Heart left ventricle (tissue), 16 donors: Measurements from ENCODE around the gene ZNF488. TPM values are rescaled to one million over a fixed set of nuclear protein-coding genes. Genes with fewer than 3 reads are reported as not detected.

Experiments used
- ATAC-seq, 4 donors: fragments of 200-7000 bp; cut with Tn5 transposase; one replicate each; pipeline ENCODE4 v1.9.1; 2020 to 2022; ENCODE audit warnings: moderate library complexity in 4 of 4, mild to moderate bottlenecking in 3 of 4, moderate number of reproducible peaks in 1 of 4
- DNase-seq, 5 donors: peaks; one replicate each; pipeline ENCODE4 v3.0.0-alpha.2; 2020
- H3K27ac ChIP-seq, 12 donors: fragments of 200-600 bp; sonication (generic) in 4 of 12; one replicate each; pipeline versions ENCODE4 v1.5.0 to v1.8.0; 2016 to 2022; ENCODE audit warnings: mild to moderate bottlenecking in 2 of 12
- H3K27me3 ChIP-seq, 9 donors: fragments of 200-600 bp; sonication (generic) in 2 of 9; one replicate each; pipeline versions ENCODE4 v1.5.1 to v1.8.0; 2016 to 2022; ENCODE audit warnings: mild to moderate bottlenecking in 3 of 9
- H3K36me3 ChIP-seq, 9 donors: fragments of 200-600 bp; sonication (generic) in 2 of 9; one replicate each; pipeline versions ENCODE4 v1.5.0 to v1.8.0; 2018 to 2022; ENCODE audit warnings: mild to moderate bottlenecking in 2 of 9
- H3K4me1 ChIP-seq, 12 donors: fragments of 200-600 bp; sonication (generic) in 4 of 12; one replicate each; pipeline versions ENCODE4 v1.5.0 to v1.8.0; 2016 to 2022; ENCODE audit warnings: mild to moderate bottlenecking in 3 of 12
- H3K4me3 ChIP-seq, 12 donors: fragments of 200-600 bp; sonication (generic) in 4 of 12; one replicate each; pipeline versions ENCODE4 v1.5.0 to v1.8.0; 2017 to 2022; ENCODE audit warnings: mild to moderate bottlenecking in 9 of 12, moderate library complexity in 4 of 12
- H3K9me3 ChIP-seq, 12 donors: fragments of 200-600 bp; sonication (generic) in 4 of 12; one replicate each; pipeline versions ENCODE4 v1.5.0 to v1.8.0; 2016 to 2022; ENCODE audit warnings: mild to moderate bottlenecking in 1 of 12
- POLR2A ChIP-seq, 2 donors: fragments of 450-650 bp; IDR thresholded peaks; one replicate each; pipeline ENCODE4 v1.6.1; 2017; ENCODE audit warnings: antibody characterized with exemption in 2 of 2, mild to moderate bottlenecking in 2 of 2, moderate library complexity in 2 of 2
- WGBS, 4 donors: extraction: QIAGEN DNeasy Blood & Tissue Kit in 2 of 4; methylation state at CpG; one replicate each; pipeline versions ENCODE4 v1.1.5 to v1.1.7; 2013 to 2018; 5-methylcytosine and 5-hydroxymethylcytosine counted together
- intact Hi-C, 10 donors: fragments of 100-400 bp; cut with DNase I; formaldehyde crosslinking; loops; one replicate each; pipeline versions ENCODE4 v1.11.1 to v1.14.2; 2022
- polyA plus RNA-seq, 2 donors: library from polyadenylated mRNA; stranded (reverse); fragments of 200-250 nt; gene quantifications; one replicate each; pipeline ENCODE4 v1.2.3, GENCODE V29; 2013
- total RNA-seq, 9 donors: library from RNA; depleted of rRNA in 2 of 9; stranded (reverse); fragments of >200 nt in 2 of 9; fragmentation: NEBNext Ultra II Directional in 3 of 9; extraction: Animal tissue kit (Norgen Biotek cat#: 25700) in 3 of 9; gene quantifications; one replicate each; pipeline versions ENCODE4 v1.1.0 to v1.2.4, GENCODE V29; 2016 to 2023
- TF ChIP-seq, protein P1 (sequence below), 12 donors: fragments of 200-600 bp; sonication (generic) in 4 of 12; IDR thresholded peaks; one replicate each; pipeline versions ENCODE4 v1.5.0 to v1.8.0; 2018 to 2022; ENCODE audit warnings: antibody characterized with exemption in 12 of 12, mild to moderate bottlenecking in 5 of 12
- donor health status: ischemic (EF 13 %, LVEDD 7.1; RV severe dilation, severe dysfunction).
- donor health status: healthy with polysubstance abuse.
- donor health status: DM: no; HTN: yes; CAD: no.
- donor health status: DM: no; HTN: no; CAD: no.
- donor health status: ischemic (EF 25% LVEDD 6.9; RV normal size, moderate dysfunction).
- donor health status: ischemic (EF 25% LVEDD 5.7; RV mildly dilated, moderate dysfunction).
- donor health status: healthy.
- donor health status: DM: yes; HTN: yes; CAD: no.
- donor health status: ischemic (EF 35%, LVEDD 5.7; RV mildly dilated, moderate dysfunction).
- donor health status: nonischemic (EF 11% LVEDD 7.7; RV severe dilation, severe dysfunction).
- donor health status: DM: yes; HTN: yes; CAD: no.
- donor health status: PGD.
- donor health status: ischemic (EF 29% LVEDD 5.4; RV normal size, mild dysfunction).
- donor health status: nonischemic (EF 23%, LVEDD 6.1; RV moderate dilation, normal function).

ZNF488 gene
- total and polyA plus RNA-seq, 11 donors: 0.06 to 0.25 (median 0.08) TPM; not detected in 6

DNA sequence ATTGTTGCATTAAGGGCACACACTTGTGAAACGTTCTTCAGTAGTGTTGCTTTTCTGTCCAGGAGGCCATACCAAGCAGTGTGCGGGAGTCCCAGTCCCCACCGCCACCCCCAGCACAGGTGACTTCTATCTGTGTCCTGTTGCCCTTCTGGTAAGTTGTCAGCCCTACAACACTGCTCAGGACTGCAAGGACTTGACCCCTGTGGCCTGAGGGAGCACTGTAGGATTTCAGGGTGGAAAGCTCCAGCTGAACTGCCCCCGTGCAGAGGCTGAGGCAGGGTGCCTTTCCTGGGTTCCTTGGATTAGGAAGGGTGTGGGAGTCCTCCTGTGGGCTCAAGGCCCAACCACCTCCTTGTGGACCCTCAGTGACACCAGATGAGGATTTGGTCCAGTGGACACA is 26.8 kb upstream of the ZNF488 start:
- Histone ChIP-seq H3K4me1 (no peaks in the 10 kb centered on the region), H3K27me3 (no peaks in the 10 kb centered on the region), H3K27ac (no peak overlapping the region), H3K36me3 (no peaks in the 10 kb centered on the region), H3K9me3 (no peaks in the 10 kb centered on the region), H3K4me3 (no peak overlapping the region)
- DNase-seq (no peak), ATAC-seq (no peak)
- TF ChIP-seq, protein P1, sequence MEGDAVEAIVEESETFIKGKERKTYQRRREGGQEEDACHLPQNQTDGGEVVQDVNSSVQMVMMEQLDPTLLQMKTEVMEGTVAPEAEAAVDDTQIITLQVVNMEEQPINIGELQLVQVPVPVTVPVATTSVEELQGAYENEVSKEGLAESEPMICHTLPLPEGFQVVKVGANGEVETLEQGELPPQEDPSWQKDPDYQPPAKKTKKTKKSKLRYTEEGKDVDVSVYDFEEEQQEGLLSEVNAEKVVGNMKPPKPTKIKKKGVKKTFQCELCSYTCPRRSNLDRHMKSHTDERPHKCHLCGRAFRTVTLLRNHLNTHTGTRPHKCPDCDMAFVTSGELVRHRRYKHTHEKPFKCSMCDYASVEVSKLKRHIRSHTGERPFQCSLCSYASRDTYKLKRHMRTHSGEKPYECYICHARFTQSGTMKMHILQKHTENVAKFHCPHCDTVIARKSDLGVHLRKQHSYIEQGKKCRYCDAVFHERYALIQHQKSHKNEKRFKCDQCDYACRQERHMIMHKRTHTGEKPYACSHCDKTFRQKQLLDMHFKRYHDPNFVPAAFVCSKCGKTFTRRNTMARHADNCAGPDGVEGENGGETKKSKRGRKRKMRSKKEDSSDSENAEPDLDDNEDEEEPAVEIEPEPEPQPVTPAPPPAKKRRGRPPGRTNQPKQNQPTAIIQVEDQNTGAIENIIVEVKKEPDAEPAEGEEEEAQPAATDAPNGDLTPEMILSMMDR (IDR thresholded peaks at IDR 0.05): no peak
- WGBS, 4 donors: 65 to 82% (median 78%) methylated on average over 3 to 4 of the region's 4 CpGs
- intact Hi-C loops: no loop called here

DNA sequence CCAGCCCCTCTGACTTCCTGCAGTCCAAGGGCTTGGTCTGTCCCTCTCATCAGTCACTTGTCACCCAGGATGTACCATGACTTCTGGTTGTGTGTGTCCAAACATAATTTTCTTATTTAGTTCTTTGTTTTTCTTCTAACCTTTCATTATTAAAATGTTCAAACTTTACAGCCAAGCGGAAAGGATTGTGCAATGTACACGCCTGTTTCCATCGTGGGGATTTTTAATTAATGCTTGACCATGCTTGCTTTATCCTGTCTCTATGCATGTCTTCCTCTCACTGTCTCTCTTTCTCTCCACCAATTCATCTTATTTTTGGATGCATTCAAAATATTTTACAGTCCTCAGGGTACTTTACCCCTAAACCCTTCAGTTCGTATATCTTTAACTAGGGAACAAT is 26.2 kb upstream of the ZNF488 start:
- no peaks in the 10 kb centered on the region for H3K27me3 ChIP-seq
- ATAC-seq: no peak
- H3K27ac ChIP-seq: no peak overlapping the region
- no peak overlapping the region for H3K4me3 ChIP-seq
- DNase-seq: no peak
- intact Hi-C loops: no loop called here
- no peaks in the 10 kb centered on the region for H3K36me3 ChIP-seq
- WGBS, 4 donors: 84 to 89% (median 88%) methylated on average over 4 of the region's 4 CpGs
- TF ChIP-seq POLR2A (IDR thresholded peaks at IDR 0.05): no peak
- TF ChIP-seq, protein P1 (IDR thresholded peaks at IDR 0.05): no peak
- H3K4me1 ChIP-seq: no peaks in the 10 kb centered on the region
- no peaks in the 10 kb centered on the region for H3K9me3 ChIP-seq

DNA sequence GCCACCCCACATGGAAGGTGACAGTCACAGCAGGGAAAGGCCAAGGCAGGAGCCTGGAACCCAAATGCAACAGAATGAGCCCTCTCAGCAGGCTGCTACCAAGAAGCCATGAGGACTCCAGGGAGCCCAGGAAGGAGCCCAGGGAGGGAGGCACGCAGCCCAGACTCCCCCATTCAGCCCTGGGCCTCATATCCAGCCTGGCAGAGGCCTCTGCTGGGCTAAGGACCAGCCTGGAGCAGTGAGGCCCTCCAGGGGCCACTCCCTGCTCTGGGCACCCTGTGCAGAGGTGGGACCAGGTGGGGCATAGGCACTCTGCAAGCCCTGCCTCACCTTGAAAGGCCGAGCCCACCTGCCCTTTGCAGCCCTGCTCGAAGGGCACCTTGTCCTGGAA is 25.8 kb upstream of the ZNF488 start:
- DNase-seq: no peak
- TF ChIP-seq POLR2A (IDR thresholded peaks at IDR 0.05): no peak
- TF ChIP-seq, protein P1 (IDR thresholded peaks at IDR 0.05): no peak
- no peak overlapping the region for H3K4me3 ChIP-seq
- 75 to 91% (median 79%) methylated on average over 2 to 3 of the region's 3 CpGs for WGBS, 4 donors
- no peak for ATAC-seq
- no peaks in the 10 kb centered on the region for H3K36me3 ChIP-seq
- intact Hi-C loops: no loop called here
- H3K27ac ChIP-seq: no peak overlapping the region
- H3K4me1 ChIP-seq: no peaks in the 10 kb centered on the region
- H3K27me3 ChIP-seq: no peaks in the 10 kb centered on the region
- H3K9me3 ChIP-seq: no peaks in the 10 kb centered on the region

DNA sequence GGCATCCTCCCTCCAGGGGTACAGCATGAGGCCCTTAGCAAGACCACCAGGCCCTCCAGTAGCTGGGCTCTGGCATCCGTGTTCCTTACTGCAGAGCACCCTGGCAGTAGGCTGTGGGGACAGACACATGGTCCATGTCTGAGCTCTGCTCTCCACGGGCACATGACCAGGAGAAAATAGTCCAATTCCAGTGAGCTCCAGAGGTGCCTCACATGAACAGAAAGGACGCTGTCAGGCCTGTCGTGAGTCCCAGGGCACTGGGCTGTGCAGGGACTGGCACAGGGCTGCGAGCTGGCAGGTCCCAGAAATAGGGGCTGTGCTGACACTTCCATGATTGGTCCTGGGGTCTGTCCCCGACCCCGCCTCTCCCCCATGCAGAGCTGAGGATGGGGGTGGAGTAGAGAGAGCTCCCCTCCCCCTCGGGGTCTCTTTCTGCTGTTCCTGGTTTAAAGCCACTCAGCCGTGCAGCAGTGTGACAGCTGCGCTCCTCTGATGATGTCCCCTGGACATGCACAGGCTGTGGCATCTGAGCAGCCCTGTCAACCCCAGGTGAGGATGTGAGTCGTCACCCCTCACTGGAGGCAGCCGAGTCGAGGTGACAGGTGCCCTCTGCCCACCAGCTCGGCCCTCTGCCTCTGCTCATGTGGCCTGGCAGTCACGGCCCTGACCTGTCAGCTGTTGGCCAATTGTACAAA is 25.2 kb upstream of the ZNF488 start:
- TF ChIP-seq, protein P1 (IDR thresholded peaks at IDR 0.05): no peak
- no peak for TF ChIP-seq POLR2A (IDR thresholded peaks at IDR 0.05)
- Histone ChIP-seq H3K4me1 (no peaks in the 10 kb centered on the region), H3K9me3 (no peaks in the 10 kb centered on the region), H3K4me3 (no peak overlapping the region), H3K27ac (no peak overlapping the region), H3K36me3 (no peaks in the 10 kb centered on the region), H3K27me3 (no peaks in the 10 kb centered on the region)
- DNase-seq (no peak), ATAC-seq (no peak)
- 77 to 96% (median 80%) methylated on average over 5 to 15 of the region's 15 CpGs for WGBS, 4 donors
- intact Hi-C loops: no loop called here
